ENCODE measurements around the gene THRA.

Gene THRA

DNA sequence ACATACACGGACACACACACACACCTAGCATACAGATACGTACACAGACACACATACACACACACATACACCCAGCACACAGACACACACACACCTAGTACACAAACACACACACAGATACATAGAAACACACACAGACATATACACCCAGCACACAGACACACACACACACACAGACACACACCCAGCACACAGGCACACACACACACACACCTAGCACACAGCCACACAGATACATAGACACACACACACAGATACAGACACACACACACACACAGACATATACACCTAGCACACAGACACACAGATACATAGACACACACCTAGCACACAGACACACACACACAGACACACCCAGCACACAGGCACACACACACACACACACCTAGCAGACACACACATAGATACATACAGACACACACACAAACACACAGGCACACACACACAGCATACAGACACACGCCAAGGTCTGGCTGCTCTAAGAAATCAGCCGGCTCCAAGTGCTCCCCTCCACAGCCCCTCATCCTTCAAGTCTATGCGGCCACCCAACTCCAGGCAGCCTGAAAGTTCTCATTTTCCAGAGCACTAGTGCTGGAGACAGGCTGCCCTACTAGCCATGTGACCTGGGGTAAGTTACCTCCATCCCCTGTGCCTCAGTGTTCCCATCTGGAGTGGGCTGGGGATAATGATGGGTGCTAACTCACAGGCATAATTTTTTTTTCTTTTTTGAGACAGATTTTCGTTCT, 24.5 kb downstream of the THRA start:
- DNase-seq, result no peak

DNA sequence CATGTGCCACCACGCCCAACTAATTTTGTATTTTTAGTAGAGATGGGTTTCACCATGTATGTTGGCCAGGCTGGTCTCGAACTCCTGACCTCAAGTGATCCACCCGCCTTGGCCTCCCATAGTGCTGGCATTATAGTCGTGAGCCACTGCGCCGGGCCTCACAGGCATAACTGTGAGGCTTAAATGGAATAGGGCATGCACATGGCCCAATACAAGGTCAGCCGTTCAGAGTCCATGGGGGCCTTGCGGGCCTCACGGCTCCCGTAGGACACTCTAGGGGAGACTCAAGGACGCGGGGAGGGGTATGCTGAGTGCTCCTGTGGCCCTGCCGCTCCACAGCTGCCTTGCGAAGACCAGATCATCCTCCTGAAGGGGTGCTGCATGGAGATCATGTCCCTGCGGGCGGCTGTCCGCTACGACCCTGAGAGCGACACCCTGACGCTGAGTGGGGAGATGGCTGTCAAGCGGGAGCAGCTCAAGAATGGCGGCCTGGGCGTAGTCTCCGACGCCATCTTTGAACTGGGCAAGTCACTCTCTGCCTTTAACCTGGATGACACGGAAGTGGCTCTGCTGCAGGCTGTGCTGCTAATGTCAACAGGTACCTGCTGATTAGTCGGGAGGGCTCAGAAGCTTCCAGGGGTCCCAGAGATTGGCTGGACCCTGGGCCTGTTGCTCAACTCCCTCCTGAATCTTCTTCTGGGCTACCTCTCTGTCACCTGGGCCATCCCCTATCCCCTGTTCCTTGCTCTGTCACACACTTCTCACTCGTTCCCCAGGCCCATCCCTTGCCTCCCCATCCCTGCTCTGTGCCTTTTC, 25.3 kb downstream of the THRA start:
- DNase-seq, result no peak

DNA sequence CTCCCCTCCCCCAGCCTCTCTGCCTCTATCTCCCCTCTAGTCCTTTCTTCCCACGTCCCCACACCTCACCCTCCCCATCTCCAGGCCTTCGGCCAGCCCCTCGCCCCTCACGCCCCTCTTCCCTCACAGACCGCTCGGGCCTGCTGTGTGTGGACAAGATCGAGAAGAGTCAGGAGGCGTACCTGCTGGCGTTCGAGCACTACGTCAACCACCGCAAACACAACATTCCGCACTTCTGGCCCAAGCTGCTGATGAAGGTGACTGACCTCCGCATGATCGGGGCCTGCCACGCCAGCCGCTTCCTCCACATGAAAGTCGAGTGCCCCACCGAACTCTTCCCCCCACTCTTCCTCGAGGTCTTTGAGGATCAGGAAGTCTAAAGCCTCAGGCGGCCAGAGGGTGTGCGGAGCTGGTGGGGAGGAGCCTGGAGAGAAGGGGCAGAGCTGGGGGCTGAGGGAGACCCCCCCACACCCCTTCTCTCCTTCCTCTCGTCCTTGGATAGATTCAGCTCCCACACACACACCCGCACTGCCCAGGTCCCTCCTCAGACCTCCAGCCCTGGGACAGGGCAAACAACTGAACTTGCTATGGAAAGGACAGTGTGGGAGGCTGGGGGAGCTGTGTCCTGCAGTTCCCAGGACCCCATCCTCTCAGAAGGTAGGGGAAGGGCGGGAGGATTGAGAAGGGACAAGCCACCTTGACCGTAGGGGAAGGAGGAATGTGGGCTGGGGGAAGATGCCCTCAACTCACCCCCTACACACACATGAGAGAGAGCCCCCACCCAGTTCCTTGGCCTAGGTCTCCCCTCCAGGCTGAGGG, 26.5 kb downstream of the THRA start:
- DNase-seq, result no peak

DNA sequence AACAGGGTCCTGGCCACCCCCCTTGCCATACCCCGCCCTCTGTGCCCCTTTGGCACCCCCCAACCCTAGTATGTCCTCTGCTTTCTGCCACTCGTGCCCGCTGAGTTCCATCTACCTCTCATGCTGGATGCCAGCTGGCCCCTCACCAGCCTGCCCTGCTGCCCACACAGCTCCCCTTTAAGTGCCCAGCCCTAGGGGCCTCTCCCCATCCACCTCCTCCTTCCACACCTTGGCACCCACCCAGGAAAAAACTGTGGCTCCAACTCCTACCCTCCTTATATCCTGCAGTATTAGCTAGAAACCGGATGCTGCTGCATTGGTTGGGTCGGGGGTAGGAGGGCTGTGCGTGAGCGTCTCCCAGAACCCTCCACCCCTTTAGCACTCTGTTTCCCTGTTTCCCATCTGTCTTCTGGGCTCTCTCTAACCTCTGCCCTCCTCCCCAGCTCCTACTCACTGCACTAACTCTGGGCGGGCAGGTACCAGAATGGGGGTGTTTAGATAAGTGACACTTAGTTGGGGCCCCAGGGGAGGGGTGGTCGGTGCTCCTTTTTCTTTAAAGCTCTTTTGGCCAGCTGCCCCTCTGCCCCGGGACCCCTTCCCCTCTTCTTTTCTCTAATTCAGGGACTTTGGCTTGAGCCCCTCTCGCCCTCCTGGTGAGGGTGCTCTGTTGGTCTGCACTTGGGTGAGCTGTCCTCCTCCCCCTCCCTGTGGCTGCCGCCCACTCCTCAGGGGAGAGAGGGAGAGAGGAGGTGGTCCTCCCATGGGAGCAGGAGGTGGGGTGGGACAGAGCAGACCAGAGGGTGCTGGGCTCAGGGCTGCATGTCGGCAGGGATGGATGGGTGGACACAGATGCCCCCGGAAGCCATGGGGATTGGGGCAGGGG, 27.7 kb downstream of the THRA start:
- DNase-seq, result no peak

DNA sequence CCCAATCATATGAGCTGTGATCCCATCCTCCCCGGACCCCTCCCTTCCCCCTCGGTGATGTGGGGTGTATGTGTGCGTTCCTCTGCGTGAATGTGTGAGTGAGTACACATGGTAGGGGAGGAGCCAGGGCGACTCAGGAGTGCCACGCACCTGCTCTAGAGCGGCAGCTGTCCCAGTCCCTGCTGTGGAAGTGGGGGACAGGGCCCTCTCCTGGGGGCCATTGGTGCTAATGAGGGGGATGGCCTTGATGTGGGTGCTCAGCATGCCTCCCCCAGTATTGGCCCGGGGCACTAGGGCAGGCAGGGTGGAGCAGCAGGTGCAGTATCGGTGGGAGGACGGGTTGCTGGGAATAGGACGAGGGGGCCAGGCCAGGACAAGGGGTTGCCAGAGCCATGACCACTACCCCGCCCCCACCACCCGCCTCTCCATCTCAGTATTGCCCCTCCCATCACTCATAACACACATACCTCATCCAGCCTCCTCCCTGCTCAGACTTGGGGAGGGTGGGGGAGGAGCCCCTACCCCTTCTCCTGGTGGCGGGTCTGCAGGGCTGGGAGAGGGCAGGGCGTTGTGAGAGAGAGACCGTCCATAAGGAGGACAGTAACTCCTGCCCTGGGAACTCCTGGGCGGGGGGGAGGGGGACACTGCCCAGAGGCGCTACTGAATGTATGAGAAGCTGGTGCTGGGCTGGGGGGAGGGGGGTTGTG, 29.1 kb downstream of the THRA start:
- no peak for DNase-seq

DNA sequence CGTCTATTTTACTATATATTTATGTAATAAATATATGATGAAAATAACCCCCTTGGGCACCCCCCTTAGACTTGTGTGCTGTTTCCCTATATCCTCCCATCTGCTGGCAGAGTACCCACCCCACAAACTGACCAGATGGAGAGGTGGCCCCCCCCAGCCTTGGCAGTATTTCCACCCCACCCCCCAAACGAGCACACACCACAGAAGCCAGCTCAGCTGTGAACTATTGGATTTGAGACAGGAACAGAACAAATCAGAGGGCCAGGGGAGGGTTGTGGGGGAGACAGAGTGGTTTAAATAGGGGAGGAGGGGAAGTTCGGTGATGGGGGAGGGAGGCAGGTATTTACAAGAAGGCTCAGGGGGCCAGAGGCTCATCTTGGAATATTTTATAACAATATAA, 29.8 kb downstream of the THRA start:
- no peak for DNase-seq

DNA sequence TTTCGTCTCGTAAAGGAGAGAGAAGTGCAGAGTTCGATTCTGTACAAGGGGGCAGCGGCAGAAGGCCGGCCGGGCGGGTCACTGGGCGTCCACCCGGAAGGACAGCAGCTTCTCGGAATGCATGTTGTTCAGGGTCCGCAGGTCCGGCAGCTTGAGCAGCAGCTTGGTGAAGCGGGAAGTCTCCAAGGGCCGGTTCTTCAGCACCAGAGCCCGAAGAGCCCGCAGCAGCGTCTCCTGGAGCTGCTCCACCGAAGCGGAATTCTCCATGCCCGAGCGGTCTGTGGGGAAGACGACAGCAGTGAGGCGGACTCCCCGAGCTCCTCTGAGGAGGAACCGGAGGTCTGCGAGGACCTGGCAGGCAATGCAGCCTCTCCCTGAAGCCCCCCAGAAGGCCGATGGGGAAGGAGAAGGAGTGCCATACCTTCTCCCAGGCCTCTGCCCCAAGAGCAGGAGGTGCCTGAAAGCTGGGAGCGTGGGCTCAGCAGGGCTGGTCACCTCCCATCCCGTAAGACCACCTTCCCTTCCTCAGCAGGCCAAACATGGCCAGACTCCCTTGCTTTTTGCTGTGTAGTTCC, 30.3 kb downstream of the THRA start:
- no peak for DNase-seq

DNA sequence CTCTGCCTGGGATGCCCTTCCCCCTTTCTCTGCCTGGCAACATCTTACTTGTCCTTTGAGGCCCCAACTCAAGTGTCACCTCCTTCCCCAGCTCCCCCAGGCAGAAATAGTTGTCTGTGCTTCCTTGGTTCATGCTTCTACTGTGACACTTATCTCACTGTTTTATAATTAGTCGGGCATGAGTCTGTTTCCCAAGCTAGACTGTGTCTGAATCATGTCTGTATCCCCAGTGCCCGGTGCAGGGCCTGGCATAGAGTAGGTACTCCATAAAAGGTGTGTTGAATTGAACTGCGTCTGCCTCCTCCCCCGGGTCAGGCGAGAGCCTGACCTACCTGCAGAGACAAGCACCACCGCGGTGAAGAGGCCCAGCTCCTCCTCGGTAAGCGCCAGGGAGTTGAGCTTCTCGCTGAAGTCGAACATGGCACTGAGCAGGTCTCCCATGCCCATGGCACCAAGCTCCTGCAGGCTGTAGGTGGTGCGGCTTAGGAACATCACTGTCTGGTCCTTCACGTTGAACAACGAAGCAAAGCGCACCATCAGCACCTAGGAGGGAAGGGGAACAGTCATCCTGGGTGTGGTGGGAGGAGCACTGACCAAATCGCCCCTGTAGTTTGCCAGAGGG, 30.9 kb downstream of the THRA start:
- DNase-seq, result no peak

DNA sequence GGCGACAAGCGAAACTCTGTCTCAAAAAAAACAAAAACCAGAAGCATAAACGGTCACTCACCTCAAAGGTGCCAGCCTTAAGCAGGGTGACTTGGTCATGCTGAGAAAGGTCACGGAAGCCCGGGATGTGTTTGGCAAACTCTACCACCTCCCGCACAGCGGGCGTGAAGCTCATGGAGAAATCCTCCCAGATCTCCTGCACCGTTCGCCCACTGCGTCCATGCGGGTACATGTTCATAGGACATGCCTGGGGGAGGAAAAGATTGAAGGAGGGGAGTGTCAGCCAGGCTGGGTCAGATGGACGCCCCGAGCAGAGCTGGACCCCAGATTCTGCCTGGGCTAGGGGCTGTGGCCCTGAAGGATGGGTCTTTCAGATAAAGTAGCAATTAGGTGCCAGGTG, 32.1 kb downstream of the THRA start:
- DNase-seq, result no peak

DNA sequence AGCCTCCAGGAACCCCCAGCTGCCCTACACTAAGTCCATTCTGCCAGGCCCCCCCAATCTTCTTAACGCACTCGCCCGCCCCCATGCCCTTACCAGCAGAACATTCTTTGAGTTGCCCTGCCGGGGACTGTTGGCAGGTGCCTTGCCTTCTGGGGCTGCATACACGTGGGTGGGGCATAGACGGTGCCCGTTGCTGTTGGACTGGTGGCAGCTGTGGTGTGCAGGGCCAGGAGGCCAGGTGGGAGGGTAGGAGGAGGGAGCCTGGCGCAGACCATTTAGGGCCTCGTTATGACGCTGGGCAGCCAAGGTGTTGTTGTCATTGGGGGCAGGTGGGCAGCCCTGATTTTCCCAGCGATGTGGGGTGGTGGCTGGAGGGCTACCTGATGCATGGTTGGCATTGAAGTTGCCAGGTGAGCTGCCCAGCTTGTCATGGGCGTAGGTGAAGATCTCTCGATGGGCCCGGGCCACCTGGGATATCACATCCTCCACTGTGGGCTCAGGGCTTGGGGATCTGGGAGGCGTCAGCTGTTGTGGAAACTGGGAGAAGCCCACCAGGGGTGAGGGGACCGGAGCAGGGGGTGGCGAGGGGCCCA, 32.7 kb downstream of the THRA start:
- DNase-seq, result no peak

DNA sequence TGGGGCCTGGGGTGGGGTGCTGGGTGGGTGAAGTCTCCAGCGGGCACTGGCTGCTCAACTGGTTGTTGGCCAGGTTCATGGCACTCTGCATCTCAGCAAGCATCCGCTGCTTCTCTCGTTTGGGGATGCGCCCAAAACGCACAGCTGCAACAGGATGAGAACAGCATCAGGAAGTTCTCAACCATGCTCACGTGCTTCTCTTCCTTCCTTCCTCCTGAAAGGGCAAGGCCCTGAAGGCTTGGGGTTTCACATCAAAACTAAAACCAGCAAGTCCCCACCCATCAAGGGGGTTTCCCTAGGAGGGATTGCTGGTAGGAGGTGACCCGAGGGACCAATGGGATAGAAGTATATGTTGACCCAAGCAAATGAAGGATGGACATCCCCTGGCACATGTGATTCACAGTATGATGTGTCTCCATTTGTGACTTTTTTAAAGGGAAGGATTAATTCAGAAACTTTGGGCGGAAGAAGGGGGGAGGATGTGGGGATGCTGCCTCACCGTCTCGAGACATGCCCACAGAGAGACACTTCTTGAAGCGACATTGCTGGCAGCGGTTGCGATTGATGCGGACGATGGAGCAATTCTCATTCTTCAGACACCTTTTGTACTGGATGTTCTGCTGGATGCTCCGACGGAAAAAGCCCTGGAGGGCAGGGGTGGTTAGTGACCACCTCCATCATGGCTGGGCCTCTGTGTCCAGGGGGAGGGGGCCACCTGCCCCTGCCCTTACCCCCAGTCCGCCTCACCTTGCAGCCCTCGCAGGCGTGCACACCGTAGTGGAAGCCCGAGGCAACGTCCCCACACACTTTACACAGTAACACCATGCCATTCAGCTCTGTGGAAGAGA, 33.4 kb downstream of the THRA start:
- peak; percentile 92 for DNase-seq

DNA sequence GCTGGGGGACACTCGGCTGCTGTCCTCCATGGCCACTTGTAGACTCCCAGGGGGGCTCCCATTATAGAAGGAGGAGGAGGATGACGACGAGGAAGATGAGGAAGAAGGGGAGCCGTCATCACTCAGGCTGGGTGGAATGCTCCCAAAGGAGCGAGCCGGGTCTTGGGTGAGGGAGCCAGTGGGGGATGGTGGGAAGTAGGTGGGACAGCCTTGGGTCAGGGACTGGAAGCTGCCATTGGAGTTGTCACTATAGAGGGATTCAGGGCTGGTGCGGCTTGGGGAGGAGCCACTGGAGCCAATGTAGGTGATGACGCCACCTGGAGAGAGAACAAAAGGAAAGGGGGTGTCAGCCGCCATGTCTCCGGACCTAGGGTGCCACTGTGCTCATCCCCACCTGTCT, 34.3 kb downstream of the THRA start:
- no peak for DNase-seq

DNA sequence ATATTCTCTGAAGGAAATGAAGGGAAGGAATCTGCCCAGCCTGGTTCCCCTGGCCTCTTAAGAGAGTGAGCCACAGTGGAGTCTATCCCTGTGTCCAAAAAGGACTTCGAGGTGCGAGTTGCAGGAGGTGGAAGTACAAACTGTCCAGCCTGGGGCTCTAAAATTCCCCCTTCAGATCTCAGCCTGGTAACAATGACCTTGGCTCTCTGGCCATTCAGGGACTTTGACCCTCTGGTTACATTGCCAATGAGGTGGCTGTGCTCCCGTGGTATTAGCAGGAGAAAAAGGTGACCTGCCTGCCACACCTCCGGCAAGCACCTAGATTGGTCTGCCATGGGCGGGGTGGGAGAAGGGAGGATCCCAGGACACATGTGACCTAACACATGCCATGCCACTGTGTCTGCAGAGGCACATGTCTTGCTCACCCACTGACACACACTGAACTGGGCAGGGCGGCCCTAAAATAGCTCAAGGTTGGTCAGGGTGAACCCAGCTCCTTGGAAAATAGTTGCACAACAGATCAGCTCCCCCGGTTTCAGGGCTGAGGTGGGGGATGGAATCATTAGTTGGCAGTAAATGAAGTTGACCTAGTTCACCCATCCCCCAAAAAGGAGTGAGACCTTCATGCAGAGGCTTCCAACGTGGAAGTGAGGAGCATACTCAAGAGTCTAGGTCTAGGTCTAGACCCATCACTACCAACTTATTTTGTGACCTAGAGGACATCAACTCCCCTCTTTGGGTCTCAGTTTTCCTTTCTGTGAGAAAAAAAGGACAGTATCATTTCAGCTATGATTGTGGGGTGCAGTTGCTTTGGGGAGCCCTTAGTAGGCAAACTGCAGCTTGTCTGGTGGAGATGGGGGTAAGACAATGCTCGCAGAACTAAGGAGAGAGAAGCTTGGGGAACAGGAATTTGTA, 35.4 kb downstream of the THRA start:
- DNase-seq, result peak; percentile 73

DNA sequence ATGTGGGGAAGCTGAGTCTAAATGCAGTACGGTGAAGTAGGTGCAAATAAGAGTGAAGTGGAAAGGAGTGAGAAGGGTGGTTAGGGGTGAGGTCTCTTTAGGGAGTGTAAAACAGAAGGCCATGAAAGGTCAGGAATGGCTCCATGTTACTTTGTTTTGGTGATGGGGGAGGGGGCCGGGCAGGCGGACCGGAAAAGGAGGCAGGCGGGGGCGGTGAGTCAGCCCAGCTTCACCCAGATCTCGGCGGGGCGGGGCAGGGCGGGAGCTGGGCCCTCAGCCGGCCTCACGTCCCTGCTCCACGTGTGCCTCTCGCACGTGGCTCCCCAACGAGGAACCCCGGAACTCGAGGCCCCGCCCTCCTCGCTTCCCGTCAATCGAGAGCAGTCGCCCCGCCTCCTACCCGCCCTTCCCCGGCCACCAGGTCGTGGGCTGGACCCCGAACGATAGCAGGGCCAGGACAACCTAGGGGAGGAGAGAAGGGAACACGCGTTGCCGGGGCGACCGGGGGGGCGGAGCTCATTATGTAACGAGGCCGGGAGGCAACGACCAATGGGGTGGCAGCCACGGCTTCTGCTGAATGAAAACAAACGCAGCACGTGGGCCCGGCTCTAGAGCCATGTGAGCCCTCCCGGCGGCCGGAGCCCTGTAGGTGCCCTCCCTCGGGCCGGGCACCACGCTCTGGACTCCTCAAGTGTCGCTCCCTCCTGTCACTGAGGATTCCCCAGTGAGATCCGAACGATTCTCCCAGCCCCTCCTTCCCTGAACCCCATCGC, 36.3 kb downstream of the THRA start:
- peak; percentile 100 for DNase-seq

DNA sequence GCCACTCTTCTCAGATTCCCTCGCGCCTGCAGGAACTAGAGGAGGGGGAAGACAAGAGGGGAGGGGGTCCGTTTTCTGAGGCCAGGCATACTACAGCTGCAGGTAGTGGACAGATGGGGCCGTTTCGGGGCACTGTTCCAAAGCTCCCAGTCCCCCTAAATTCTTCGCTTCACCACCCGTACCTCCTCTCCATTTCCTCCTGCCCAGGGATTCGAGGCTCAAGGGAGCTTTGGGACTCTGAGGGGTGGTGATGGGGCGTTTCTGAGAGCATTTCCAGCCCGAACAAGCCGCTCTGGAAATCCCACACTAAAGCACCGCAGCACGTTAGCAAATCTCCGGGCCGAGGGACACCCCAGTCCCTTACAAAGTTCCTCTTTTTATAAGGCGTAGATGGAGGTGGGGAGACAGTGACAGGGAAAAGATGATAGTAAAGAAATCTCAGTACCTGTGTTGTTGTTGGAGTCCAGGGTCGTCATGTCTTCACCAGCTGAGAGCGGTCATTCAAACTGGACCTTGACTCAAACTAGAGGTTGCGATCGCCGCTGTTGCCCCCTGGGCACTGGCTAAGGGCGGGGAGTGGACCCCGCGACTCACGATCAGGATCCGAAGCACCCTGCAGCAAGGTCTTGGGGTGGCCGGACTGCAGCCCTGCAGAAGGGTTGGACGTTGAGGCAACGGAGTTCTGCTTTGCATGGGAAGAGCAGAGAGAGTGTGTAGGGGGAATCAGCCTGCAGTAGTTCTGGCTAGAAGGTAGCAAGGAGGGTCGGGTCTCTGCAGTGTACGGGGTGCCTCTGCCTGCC, 37.1 kb downstream of the THRA start:
- peak; percentile 69 for DNase-seq

DNA sequence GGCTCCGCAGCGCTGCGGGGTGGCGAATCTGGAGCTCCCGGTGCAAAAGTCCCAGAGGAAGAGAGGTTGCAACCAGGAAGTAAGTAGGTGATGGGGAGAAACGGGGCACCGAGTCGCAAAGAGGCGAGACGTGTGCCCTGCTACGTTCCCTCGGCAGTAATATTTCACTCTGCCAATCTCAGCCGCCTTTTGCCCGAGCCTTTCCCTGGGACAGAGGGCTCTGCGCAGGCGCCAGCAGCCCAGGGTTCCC, 37.6 kb downstream of the THRA start, which contains the start of gene NR1D1:
Gene NR1D1, minus strand, starts transcription at position 171 of the 250 bp plus-strand sequence. CDS start 495 bp downstream, outside the sequence.
- DNase-seq, result no peak
